M059J (cell line): Measurements from ENCODE around the gene KIZ. TPM values are rescaled to one million over a fixed set of nuclear protein-coding genes. Genes with fewer than 3 reads are reported as not detected.
A peak's percentile ranks its signal among the peaks of the same experiment; 100 is the strongest.

Source experiments
- DNase-seq: peaks from one replicate; pipeline ENCODE4 v3.0.0-alpha.2; 2012; ENCODE audit warnings: low read depth
- total RNA-seq: library from RNA; depleted of rRNA; stranded (reverse); fragments of >200 nt; shearing (Covaris generic); gene quantifications from 2 replicates; pipeline ENCODE4 v1.2.3, GENCODE V29; 2014; rRNA removed

The KIZ gene
- 13.8 and 18.9 TPM in 2 replicates for total RNA-seq

GRCh38 chr20:21125849-21126580, at the start of gene KIZ:
Gene KIZ, plus strand, starts transcription at chr20:21126082. Its CDS starts 34 bp downstream, at chr20:21126116.
- peak; percentile 94 for DNase-seq

- DNase-seq: no peak
Measured at GRCh38 chr20:21077809-21078345, 48.0 kb upstream of the KIZ start.

GRCh38 chr20:21082584-21082983, 43.3 kb upstream of the KIZ start:
- no peak for DNase-seq

GRCh38 chr20:21083825-21084325, 42.0 kb upstream of the KIZ start:
- DNase-seq: no peak

- DNase-seq: no peak
Measured at GRCh38 chr20:21087862-21088540, 37.9 kb upstream of the KIZ start.

- peak; percentile 77 for DNase-seq
Measured at GRCh38 chr20:21089391-21089790, 36.5 kb upstream of the KIZ start.

GRCh38 chr20:21090111-21090618, 35.7 kb upstream of the KIZ start:
- DNase-seq: no peak

GRCh38 chr20:21090721-21091120, 35.2 kb upstream of the KIZ start:
- DNase-seq: peak; percentile 16

GRCh38 chr20:21092806-21093205, 33.1 kb upstream of the KIZ start:
- DNase-seq: no peak

- DNase-seq: peak; percentile 55
Measured at GRCh38 chr20:21096321-21097043, 29.4 kb upstream of the KIZ start.

- DNase-seq: peak; percentile 67
Measured at GRCh38 chr20:21099751-21100577, 25.9 kb upstream of the KIZ start.

- peak; percentile 29 for DNase-seq
Measured at GRCh38 chr20:21100578-21101452, 25.1 kb upstream of the KIZ start.

- DNase-seq: peak; percentile 21
Measured at GRCh38 chr20:21101453-21101931, 24.4 kb upstream of the KIZ start.

GRCh38 chr20:21101932-21102575, 23.8 kb upstream of the KIZ start:
- no peak for DNase-seq

- DNase-seq: no peak
Measured at GRCh38 chr20:21102603-21103311, 23.1 kb upstream of the KIZ start.

- DNase-seq: no peak
Measured at GRCh38 chr20:21103582-21104465, 22.1 kb upstream of the KIZ start.

- DNase-seq: no peak
Measured at GRCh38 chr20:21104466-21104761, 21.5 kb upstream of the KIZ start.

GRCh38 chr20:21104921-21105320, 21.0 kb upstream of the KIZ start:
- no peak for DNase-seq
